HG02610 (cell line): ENCODE data around the gene PCBD2.
"Not testable (repeated sequence)": the region's sequence is repeated elsewhere in the genome, so short reads cannot be mapped to it uniquely, and the experiment has no call there.

Source experiments
- ATAC-seq: cut with Tn5 transposase; IDR thresholded peaks from one replicate; pipeline ENCODE4 v1.9.1; 2021; ENCODE audit warnings: mild to moderate bottlenecking, moderate library complexity; ENCODE audit not compliant: unreplicated experiment

The PCBD2 gene

GRCh38 chr5:134904610-134905245 is at the start of gene PCBD2:
Gene PCBD2, plus strand, starts transcription at chr5:134905131. Its CDS starts 9 bp downstream, at chr5:134905140.
- ATAC-seq = peak; percentile 85

GRCh38 chr5:134856465-134856864 is 48.5 kb upstream of the PCBD2 start:
- ATAC-seq = not testable (repeated sequence)

GRCh38 chr5:134857401-134857800 is 47.5 kb upstream of the PCBD2 start:
- no peak for ATAC-seq

GRCh38 chr5:134864707-134865106 is 40.2 kb upstream of the PCBD2 start:
- ATAC-seq = no peak

- ATAC-seq = no peak
These were observed 31.4 kb upstream of the PCBD2 start for GRCh38 chr5:134873494-134873893.

- ATAC-seq = peak; percentile 83
These were observed 30.7 kb upstream of the PCBD2 start, which contains the start of gene TXNDC15 for GRCh38 chr5:134873987-134874830. Gene TXNDC15, plus strand, starts transcription at chr5:134874371. Its CDS starts 57 bp downstream, at chr5:134874428.

- peak; percentile 28 for ATAC-seq
These were observed 29.9 kb upstream of the PCBD2 start for GRCh38 chr5:134874831-134875655.

GRCh38 chr5:134877159-134877558 is 27.8 kb upstream of the PCBD2 start:
- ATAC-seq = peak; percentile 30

GRCh38 chr5:134878403-134878802 is 26.5 kb upstream of the PCBD2 start:
- ATAC-seq = no peak

- ATAC-seq = no peak
These were observed 25.5 kb upstream of the PCBD2 start for GRCh38 chr5:134879456-134879855.

- ATAC-seq = not testable (repeated sequence)
These were observed 24.0 kb upstream of the PCBD2 start for GRCh38 chr5:134880937-134881336.

- ATAC-seq = not testable (repeated sequence)
These were observed 23.2 kb upstream of the PCBD2 start for GRCh38 chr5:134881711-134882110.

- no peak for ATAC-seq
These were observed 17.3 kb upstream of the PCBD2 start for GRCh38 chr5:134887593-134888159.

GRCh38 chr5:134889335-134889734 is 15.6 kb upstream of the PCBD2 start:
- ATAC-seq = no peak

GRCh38 chr5:134891473-134891872 is 13.5 kb upstream of the PCBD2 start:
- ATAC-seq = no peak

- no peak for ATAC-seq
These were observed 12.6 kb upstream of the PCBD2 start for GRCh38 chr5:134892282-134892681.

GRCh38 chr5:134892926-134893325 is 12.0 kb upstream of the PCBD2 start:
- ATAC-seq = no peak

GRCh38 chr5:134893748-134894505 is 11.0 kb upstream of the PCBD2 start:
- no peak for ATAC-seq

GRCh38 chr5:134902071-134902801 is 2.7 kb upstream of the PCBD2 start:
- peak; percentile 27 for ATAC-seq
